Measurements from ENCODE around the gene DROSHA. TPM values are rescaled to one million over a fixed set of nuclear protein-coding genes. Genes with fewer than 3 reads are reported as not detected.
A peak's percentile ranks its signal among the peaks of the same experiment; 100 is the strongest.

Gene DROSHA
- total and polyA plus RNA-seq, 2 of the 4 experiments (the other 2 are of a cell fraction): 36.4 to 36.5 TPM

- Histone ChIP-seq H2BK5ac (ENCODE audit: low read depth, low read length, poor library complexity, severe bottlenecking) (no peak overlapping the region), H3K4ac (ENCODE audit: low read depth, low read length) (no peak overlapping the region), H3K9ac (ENCODE audit: low read depth, low read length) (no peak overlapping the region), H2AFZ (replicated peaks; ENCODE audit: low read length, poor library complexity) (no peak overlapping the region), H2BK20ac (ENCODE audit: low read depth, low read length) (no peak overlapping the region), H2BK15ac (ENCODE audit: low read depth, low read length) (no peak overlapping the region), H4K91ac (ENCODE audit: insufficient read depth, low read depth, low read length) (no peak overlapping the region; the same call in 1 of the 2 replicates), H3K18ac (ENCODE audit: low read depth, low read length) (no peak overlapping the region), H3K79me1 (ENCODE audit: low read depth in 1 of 2, low read length in 2 of 2) (peaks cover 0 to 3% of the 10 kb centered on the region in 2 experiments; a peak in 1 of 4 replicates), H3K27me3 (ENCODE audit: control insufficient read depth, insufficient read depth, low read length) (no peaks in the 10 kb centered on the region), H4K8ac (ENCODE audit: low read depth in 2 of 2, low read length in 2 of 2) (peak overlapping the region in 1 of 2 experiments; percentile 56; a peak in 1 of 4 replicates), H3K56ac (ENCODE audit: extremely low read depth, insufficient read depth, low read length) (no peak overlapping the region), H2BK120ac (ENCODE audit: low read depth, low read length) (no peak overlapping the region), H3K36me3 (ENCODE audit: control insufficient read depth, insufficient read depth, low read length) (peaks cover 14% of the 10 kb centered on the region), H3K4me1 (ENCODE audit: control insufficient read depth, insufficient read depth, low read length) (peaks cover 7% of the 10 kb centered on the region; the same call in 1 of the 2 replicates), H4K20me1 (ENCODE audit: insufficient read depth, low read length) (no peaks in the 10 kb centered on the region), H3K23ac (ENCODE audit: low read depth, low read length) (no peak overlapping the region), H3K9me3 (ENCODE audit: control insufficient read depth, insufficient read depth, low read length) (peaks cover 7% of the 10 kb centered on the region), H3K9me1 (ENCODE audit: insufficient read depth, low read length) (no peaks in the 10 kb centered on the region), H3K4me2 (ENCODE audit: low read depth, low read length) (no peak overlapping the region), H2AK9ac (replicated peaks; ENCODE audit: low read depth, low read length, poor library complexity) (no peak overlapping the region), H2AK5ac (ENCODE audit: low read depth, low read length) (no peak overlapping the region), H3K27ac (ENCODE audit: insufficient read depth, low read length) (no peak overlapping the region), H4K5ac (ENCODE audit: low read depth, low read length) (no peak overlapping the region), H3K4me3 (ENCODE audit: insufficient read depth, low read depth, low read length) (no peak overlapping the region), H3K14ac (replicated peaks; ENCODE audit: low read depth, low read length) (no peak overlapping the region)
- in situ Hi-C loops (cut with MboI; ENCODE audit: low sequenced_read_pairs) (no loop called here), intact Hi-C loops (cut with micrococcal nuclease) (no loop called here), dilution Hi-C loops (cut with HindIII; ENCODE audit: low sequenced_read_pairs, unreplicated experiment) (no loop called here)
- peak; percentile 93 for TF ChIP-seq CEBPB (IDR thresholded peaks at IDR 0.05; ENCODE audit: low read depth, low read length)
- TF ChIP-seq RFX5 (IDR thresholded peaks at IDR 0.05; ENCODE audit: low read depth, low read length): no peak
- ChIA-PET CTCF (no interaction called here), POLR2A (ENCODE audit: unreplicated experiment) (no interaction called here)
- ATAC-seq (ENCODE audit: low read depth) (no peak), DNase-seq (peak; percentile 17)
- WGBS, 2 experiments (ENCODE audit: extremely low coverage in 2 of 2, insufficient read length in 1 of 2): no CpG with 5 or more reads among the region's 1 CpG
- BruUV-seq (replicated peaks): no TSS peak
Measured at GRCh38 chr5:31452314-31452713, 79.6 kb downstream of the DROSHA start.
